ENCODE results near the gene BHLHA15.

The BHLHA15 gene

DNA sequence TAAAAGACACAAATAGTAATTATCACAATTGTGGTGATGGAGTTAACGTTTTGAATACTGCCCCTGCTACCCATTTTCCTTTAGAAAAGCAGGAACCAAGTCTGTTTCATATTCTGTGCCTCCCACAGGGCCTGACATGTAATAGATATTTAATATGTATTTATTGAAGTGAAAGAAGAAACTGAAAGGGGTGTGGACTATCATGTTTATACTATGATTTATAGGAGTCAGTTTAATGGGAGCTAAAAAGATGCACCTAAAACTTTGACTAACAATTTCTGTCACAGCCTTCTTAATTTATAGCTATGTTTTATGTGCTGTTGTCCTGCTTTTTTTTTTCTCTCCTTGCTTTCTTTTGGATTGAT is 24.1 kb upstream of the BHLHA15 start:
- DNase-seq (ENCODE audit: low read depth, low spot score), result no peak

- DNase-seq (ENCODE audit: low read depth, low spot score), result no peak
Measured at GRCh38 chr7:98189559-98189958, 21.7 kb upstream of the BHLHA15 start.

DNA sequence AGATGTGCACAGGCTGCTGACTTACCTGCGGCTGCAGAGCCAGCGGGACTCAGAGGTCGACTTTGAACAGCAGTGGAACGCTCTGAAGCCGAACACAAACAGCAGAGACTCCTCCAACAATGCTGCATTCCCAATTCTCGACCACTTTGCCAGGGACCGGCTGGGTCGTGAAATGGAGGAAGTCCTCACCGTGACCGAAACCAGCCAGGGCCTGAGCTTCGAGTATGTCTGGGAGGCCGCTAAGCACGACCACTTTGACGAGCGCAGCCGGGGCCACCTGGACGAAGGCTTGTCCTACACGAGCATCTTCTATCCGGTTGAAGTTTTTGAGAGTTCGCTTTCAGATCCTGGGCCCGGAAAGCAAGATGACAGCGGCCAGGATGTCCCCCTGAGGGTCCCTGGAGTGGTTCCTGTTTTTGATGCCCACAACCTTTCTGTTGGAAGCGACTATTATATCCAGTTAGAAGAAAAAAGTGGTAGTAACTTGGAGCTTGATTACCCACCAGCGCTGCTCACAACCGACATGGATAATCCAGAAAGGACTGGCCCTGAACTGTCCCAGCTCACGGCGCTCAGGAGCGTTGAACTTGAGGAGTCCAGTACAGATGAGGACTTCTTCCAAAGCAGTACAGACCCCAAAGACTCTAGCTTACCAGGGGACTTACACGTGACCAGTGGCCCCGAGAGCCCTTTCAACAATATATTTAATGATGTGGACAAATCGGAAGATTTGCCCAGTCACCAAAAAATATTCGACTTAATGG is 19.4 kb upstream of the BHLHA15 start:
- no peak for DNase-seq (ENCODE audit: low read depth, low spot score)

DNA sequence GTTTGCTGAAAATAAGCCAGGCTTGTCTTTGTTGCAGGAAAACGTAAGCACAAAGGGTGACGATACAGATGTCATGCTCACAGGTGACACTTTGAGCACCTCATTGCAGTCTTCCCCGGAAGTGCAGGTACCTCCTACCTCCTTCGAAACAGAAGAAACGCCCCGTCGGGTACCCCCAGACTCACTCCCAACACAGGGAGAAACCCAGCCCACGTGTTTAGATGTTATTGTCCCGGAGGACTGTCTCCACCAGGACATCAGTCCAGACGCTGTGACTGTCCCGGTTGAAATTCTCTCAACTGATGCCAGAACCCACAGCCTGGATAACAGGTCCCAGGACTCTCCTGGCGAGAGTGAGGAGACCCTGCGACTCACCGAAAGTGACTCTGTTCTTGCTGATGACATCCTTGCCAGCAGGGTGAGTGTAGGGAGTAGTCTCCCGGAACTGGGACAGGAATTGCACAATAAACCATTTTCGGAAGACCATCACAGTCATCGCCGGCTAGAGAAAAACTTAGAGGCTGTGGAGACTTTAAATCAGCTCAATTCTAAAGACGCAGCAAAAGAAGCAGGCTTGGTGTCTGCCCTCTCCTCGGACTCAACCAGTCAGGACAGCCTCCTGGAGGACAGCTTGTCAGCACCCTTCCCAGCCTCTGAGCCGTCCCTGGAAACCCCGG is 18.3 kb upstream of the BHLHA15 start:
- DNase-seq (ENCODE audit: low read depth, low spot score), result no peak

GRCh38 chr7:98193474-98194180 is 17.6 kb upstream of the BHLHA15 start:
- no peak for DNase-seq (ENCODE audit: low read depth, low spot score)

GRCh38 chr7:98194186-98194585 is 17.1 kb upstream of the BHLHA15 start:
- no peak for DNase-seq (ENCODE audit: low read depth, low spot score)

- no peak for DNase-seq (ENCODE audit: low read depth, low spot score)
Measured at GRCh38 chr7:98194672-98195457, 16.4 kb upstream of the BHLHA15 start.

DNA sequence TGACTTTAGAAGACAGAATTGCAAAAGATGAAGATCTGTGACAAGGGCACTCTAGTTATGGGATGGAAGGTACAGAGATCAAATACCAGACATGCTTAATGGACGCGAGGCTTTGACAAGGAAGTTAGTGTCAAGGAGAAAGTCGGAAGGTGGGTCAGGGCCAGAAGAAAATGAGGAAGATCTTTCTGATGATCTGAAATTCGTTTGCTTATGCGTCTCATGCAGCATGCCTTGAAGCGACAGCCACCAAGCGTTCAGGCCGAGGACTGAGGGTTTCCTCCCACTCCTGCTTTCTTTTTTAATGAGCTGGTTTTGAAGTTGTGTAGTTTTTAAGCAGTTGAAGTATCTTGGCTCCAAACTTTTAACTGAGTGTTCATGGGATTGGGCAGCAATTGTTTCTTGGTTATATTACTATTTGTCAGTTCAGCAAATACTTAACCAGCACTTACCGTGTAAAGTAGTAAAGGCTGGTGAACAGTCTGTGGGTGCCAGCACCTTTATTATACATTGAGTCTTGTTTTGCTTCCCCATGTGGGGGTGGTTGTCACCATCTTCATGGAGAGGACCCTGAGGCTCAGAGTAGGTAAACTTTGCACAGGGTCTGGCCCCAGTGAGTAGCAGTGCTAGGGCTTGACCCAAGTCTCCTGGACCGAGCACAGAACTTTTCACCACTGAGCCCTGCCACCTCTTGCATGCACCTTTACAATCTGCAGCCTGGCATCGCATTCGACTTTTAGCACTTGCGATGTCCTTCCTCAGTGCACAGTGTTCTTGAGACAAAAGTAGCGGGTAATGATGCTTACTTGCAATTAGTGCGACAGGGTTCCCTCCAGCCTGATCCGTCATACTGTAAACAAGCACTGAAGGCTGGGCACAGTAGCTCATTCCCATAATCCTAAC is 14.3 kb upstream of the BHLHA15 start:
- no peak for DNase-seq (ENCODE audit: low read depth, low spot score)

DNA sequence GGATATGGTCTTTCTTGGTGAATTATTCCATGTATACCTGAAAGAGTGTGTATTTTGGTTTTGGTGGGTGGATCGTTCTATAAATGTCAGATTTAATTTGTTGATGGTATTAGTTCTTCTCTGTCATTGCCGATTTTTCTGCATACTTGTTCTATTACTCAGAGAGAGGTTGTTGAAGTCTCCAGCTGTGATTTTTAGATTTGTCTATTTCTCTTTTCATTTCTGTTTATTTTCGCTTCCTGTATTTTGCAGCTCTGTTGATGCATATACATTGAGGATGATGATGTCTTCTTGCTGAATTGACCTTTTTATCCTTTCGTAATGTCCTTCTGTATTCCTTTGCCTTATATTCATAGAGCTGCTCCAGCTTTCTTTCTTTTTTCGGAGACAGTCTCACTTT is 12.1 kb upstream of the BHLHA15 start:
- no peak for DNase-seq (ENCODE audit: low read depth, low spot score)

DNA sequence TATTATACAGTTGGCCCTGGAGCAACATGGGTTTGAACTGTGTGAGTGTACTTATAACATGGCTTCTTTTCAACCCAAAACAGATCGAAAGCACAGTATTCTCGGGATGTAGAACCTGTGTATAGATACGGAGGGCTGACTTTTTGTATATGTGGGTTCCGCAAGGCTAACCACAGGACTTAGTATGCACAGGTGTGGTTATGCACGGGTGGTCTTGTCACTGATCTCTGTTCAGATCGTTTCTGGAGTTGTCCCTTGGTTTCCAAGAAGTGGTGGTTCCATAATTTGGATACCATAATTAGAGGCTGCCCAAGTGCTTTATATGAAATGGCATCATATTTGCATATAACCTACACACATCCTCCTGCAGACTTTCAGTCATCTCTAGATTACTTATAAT is 10.9 kb upstream of the BHLHA15 start:
- no peak for DNase-seq (ENCODE audit: low read depth, low spot score)

DNA sequence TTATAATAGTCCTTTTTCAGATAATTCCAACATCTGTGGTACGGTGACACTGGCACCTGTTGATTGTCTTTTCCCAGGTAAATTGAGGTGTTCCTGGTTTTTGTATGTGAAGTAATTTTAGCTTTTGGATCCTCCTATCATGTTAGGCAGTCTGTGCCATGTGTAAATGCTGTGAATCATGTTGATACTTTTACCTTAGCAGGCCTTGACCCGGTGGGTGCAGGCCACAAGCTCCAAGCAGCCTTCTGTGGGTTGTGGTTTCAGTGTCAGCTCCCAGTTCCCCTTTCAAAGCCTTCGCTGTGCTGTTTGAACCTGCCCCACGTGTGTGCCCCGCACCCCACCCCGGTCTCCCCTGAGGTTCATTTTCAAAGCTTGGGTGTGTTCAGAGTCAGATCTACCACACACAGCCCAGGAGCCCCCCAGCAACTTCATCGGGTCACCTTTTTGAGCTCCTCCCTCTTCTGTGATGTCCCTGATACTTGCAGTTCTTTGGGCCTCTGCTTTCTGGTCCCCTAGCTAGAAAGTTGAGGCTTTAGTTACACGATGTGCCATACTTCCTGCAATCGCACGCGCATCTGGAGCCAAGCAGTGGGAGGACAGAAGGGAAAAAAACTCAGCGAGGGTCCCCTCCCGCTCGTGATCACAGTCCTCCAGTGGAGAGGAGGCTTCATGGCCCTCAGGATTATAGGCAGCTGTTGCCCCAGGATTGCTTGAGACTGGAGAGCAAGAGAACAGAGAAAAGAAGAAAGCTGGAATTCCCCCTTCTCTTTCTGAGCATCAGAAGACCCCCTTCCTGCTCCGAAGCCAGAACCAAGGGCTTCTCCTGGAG is 8.7 kb upstream of the BHLHA15 start:
- DNase-seq (ENCODE audit: low read depth, low spot score), result no peak

DNA sequence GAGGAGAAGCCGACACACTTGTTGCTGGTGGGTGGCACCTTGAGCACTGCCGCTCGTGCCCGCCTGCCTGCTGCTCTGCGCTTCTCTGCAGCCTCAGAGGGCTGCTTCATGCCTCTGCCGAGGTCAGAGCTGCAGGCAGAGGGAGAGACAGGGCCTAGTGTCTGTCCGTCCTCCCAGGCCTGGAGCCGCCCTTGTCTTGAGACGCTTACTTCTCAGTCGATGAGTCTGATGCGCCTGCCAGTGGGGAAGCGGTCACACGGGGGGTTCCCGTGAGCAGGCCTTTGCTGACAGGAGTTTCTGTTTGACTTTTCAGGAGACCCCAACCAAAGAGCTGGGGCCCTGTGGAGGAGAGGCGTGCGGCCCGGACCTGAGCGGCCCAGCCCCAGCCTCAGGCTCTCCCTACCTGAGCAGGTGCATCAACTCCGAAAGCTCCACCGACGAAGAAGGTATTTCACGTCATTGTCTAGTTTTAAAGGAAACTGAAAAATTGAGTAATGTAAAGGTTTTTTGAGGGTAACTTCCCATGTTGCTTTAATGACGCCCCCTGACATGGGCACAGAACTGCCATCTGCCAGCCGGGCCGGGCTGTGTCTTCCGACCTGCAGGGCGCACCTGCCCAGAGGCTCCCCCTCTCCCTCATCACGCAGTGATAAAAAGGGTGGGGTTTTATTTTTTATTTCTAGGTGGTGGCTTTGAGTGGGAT is 7.8 kb upstream of the BHLHA15 start:
- no peak for DNase-seq (ENCODE audit: low read depth, low spot score)

DNA sequence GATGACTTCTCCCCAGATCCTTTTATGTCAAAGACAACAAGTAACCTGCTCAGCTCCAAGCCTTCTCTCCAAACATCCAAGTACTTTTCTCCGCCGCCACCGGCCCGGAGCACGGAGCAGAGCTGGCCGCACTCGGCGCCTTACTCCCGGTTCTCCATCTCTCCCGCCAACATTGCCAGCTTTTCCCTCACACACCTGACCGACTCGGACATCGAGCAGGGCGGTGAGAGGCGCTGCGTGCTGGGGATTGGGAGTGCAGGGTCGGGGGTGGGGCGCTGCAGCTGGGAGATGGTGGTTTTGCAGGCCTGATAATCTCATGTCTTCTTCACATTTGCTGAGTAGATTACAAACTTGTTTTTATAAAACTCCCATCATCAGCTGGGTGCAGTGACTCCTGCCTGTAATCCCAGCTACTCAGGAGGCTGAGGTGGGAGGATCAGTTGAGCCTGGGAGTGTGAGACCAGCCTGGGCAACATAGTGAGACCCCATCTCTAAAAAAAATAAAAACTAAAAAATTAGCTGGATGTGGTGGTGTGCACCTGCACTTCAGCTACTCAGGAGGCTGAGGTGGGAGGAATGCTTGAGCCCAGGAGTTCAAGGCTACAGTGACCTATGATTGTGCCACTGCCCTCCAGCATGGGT is 7.2 kb upstream of the BHLHA15 start:
- DNase-seq (ENCODE audit: low read depth, low spot score), result no peak

DNA sequence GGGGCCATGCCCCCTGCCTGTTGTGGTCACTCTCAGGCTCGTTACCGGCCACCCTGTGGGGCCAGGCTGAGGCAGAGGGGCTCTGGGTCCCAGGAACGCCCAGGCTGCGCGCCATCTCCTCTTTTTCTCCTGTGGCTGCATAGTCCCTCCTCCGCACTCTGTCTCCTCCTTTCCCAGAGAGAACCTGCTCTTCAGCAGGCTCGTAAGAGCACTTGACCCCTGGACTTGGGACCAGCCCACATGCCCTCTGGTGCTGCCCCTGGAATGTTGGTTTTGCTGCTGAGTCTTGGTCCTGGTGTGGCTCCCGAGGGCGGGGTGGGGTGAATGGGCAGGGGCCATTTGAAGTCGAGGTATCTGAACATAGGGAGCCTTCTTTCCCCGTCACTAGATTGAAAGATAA is 6.6 kb upstream of the BHLHA15 start:
- no peak for DNase-seq (ENCODE audit: low read depth, low spot score)

DNA sequence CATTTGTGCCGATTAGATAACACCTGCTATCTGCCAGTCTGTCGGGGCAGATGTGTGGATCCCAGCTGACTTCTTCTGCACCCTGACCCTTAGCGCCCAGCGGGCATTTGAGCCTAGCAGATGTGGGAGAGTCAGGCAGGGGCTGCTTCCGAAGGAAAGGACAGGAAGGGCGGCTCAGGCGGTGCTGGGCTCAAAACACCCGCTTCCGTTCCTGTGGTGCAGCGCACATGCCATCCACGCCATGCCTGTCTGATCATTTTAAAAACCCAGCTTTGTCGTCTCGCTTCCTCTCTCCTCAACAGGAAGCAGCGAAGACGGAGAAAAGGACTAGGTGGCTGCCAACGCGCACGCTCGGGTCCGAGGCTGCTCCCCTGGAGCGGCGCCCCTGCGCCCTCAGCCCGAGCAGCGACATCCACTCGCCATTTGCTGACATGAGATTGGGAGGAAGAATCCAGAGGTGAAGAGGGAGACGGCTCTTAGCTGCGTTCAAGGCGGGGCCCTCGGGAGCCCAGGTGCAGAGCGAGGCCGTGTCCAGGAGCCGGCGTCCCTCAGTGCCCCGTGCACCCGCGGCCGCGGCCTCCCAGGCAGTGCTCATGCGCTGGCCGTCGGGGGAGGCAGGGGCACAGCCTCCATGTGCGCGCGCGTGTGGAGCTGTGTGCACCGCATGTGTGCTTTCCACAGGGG is 5.9 kb upstream of the BHLHA15 start:
- DNase-seq (ENCODE audit: low read depth, low spot score), result no peak

DNA sequence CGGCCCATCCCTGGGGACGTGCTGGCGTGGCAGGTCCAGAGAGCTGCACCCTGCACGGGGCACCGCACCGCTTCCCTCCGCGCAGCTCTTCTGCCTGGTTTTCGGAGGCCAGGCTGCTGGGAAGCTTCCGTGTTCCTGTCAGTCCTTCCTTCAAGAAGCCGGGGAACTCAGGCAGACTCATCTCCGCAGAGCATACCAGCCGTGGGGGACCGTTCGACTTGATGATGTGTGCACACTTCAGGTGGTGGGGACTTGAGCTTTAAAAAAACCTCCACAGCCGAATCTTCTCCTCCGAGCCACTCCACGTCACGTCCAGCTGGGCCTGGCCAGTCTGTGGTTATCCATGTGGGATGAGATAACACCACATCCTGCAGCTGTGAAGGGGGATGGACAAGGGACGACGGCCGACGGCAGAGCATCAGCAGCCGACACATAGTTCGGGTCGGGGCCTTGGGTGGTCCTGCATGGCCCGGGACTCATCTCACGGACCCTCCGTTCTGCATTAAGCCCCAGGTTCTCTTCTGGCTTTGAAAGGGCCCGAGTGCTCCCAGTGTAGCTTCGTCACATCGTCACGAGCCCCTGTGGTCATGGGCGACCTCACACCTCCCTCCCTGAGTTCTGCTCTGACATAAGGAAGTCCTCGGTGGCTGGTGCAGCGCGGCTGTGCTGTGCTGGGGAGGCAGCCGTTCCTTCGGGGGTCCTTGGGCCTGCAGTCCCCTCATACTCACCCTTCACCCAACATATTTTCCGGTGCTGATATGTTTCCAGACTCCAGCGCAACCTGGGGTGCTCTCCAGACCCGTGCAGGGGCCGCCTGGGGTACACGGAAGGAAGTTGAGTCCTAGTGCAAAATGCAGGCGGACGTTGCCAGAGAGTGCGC is 4.5 kb upstream of the BHLHA15 start:
- DNase-seq (ENCODE audit: low read depth, low spot score), result no peak

DNA sequence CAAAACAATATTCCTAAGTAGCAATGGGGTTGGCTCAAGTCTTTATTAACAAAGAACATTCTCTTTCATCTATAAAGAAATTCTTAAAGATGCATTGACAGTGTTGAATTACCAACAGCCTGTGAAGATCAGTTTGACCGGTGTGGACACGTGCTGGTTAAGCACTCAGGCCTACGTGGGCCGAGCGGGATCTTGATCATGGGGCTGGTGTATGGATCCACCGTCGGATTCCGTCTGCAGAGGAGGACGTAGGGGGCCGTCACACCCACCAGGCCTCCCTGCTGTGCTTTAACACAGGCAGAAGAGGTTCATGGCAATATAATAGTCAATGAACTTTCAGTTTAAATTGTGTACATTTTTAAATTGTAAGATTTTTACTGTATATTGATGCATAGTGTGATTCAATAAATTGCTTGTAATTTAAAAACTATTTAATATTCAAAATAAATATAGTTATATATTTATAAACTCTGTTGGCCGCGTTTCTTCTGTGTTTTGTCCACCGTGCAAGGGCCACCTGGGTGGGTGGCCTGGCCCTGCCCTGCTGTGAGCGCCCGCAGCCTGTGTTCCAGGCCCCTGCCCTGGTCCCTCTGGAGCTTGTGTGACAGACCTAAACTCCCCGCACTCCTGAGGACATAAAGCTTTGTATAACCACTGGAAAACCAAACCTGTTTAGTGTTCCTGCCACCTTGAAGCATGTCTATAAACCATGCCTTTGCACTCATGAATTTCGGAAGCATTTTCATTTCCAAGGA is 1.9 kb upstream of the BHLHA15 start:
- no peak for DNase-seq (ENCODE audit: low read depth, low spot score)
